Panc1 (cell line): ENCODE results near the gene HNRNPF. TPM values are rescaled to one million over a fixed set of nuclear protein-coding genes. Genes with fewer than 3 reads are reported as not detected.
"Not testable (repeated sequence)": the region's sequence is repeated elsewhere in the genome, so short reads cannot be mapped to it uniquely, and the experiment has no call there.

Experiments
- ATAC-seq: fragments of 200-7000 bp; cut with Tn5 transposase; 2 replicates; pipeline ENCODE4 v1.9.1; 2020; ENCODE audit warnings: mild to moderate bottlenecking, moderate library complexity
- BruUV-seq: library from RNA; stranded (reverse); fragments of 400-500 nt; replicated peaks from 2 replicates; lab custom pipeline; 2021; lab: Mats Ljungman, UMichigan
- CTCF ChIA-PET: fragments of 300-600 bp; sonication (Branson Sonifier 250); formaldehyde crosslinking; loops from one replicate; lab custom pipeline; 2022; ENCODE audit warnings: antibody characterized with exemption; lab: Charles Lee
- POLR2A ChIA-PET: fragments of 300-600 bp; sonication (Branson Sonifier 250); formaldehyde crosslinking; loops from one replicate; lab custom pipeline; 2022; ENCODE audit warnings: antibody characterized with exemption; lab: Charles Lee
- DNase-seq: peaks from one replicate; pipeline ENCODE4 v3.0.0-alpha.2; 2010; ENCODE audit warnings: low read depth, low spot score
- H3K27ac ChIP-seq: 2 replicates; pipeline ENCODE4 v1.5.1; 2011; ENCODE audit warnings: mild to moderate bottlenecking, low read length, inconsistent platforms
- H3K27me3 ChIP-seq: fragments of 200-500 bp; sonication (Bioruptor generic); 2 replicates; pipeline ENCODE4 v1.6.0; 2014; ENCODE audit warnings: low read length, inconsistent platforms; ENCODE audit not compliant: control insufficient read depth, insufficient read depth
- H3K36me3 ChIP-seq: fragments of 200-500 bp; sonication (Bioruptor generic); 2 replicates; pipeline ENCODE4 v1.5.1; 2014; ENCODE audit warnings: inconsistent platforms, mild to moderate bottlenecking, low read length, moderate library complexity; ENCODE audit not compliant: control insufficient read depth, insufficient read depth
- H3K4me1 ChIP-seq: 2 replicates; pipeline ENCODE4 v1.5.1; 2011; ENCODE audit warnings: inconsistent platforms, mild to moderate bottlenecking, low read length, moderate library complexity; ENCODE audit not compliant: control insufficient read depth, insufficient read depth
- H3K4me3 ChIP-seq, 2 experiments: 2 replicates each; pipeline ENCODE4 v1.5.1; 2011 to 2012; ENCODE audit warnings: low read depth in 2 of 2, low read length in 2 of 2, mild to moderate bottlenecking in 2 of 2, inconsistent platforms in 1 of 2, moderate library complexity in 1 of 2
- H3K9me3 ChIP-seq: fragments of 200-500 bp; sonication (Bioruptor generic); 2 replicates; pipeline ENCODE4 v1.5.1; 2014; ENCODE audit warnings: low read depth, mild to moderate bottlenecking, inconsistent platforms, low read length, moderate library complexity; ENCODE audit not compliant: control insufficient read depth, insufficient read depth
- TCF7L2 ChIP-seq: IDR thresholded peaks from 2 replicates; pipeline ENCODE4 v1.6.1; 2011; ENCODE audit warnings: mild to moderate bottlenecking, low read depth, low read length, inconsistent platforms
- in situ Hi-C: cut with HindIII; loops from 2 replicates; pipeline ENCODE4 v1.10.0; 2016; ENCODE audit warnings: low sequenced_read_pairs, low pct_unique_long_range_greater_than_20kb
- intact Hi-C: fragments of 100-400 bp; cut with micrococcal nuclease; formaldehyde crosslinking; loops from one replicate; pipeline ENCODE4 v1.10.0; 2022; ENCODE audit not compliant: unreplicated experiment
- total RNA-seq: library from RNA; stranded (reverse); gene quantifications from one replicate; pipeline ENCODE4 v1.2.1, GENCODE V29; 2021; ENCODE audit not compliant: unreplicated experiment
- TF ChIP-seq, protein P1 (sequence below): fragments of 450-650 bp; IDR thresholded peaks from 2 replicates; pipeline ENCODE4 v1.5.1; 2017; ENCODE audit warnings: mild to moderate bottlenecking
- TF ChIP-seq, protein P2 (sequence below), 2 experiments: IDR thresholded peaks; 2 replicates each; pipeline ENCODE4 v1.6.1; 2011 to 2012; ENCODE audit warnings: low read depth in 2 of 2, control low read depth in 1 of 2, low read length in 1 of 2, mild to moderate bottlenecking in 1 of 2, moderate library complexity in 1 of 2; ENCODE audit not compliant: insufficient read depth in 1 of 2

The HNRNPF gene
- total RNA-seq, 1 experiment from 2014 or later, result 466 TPM

DNA sequence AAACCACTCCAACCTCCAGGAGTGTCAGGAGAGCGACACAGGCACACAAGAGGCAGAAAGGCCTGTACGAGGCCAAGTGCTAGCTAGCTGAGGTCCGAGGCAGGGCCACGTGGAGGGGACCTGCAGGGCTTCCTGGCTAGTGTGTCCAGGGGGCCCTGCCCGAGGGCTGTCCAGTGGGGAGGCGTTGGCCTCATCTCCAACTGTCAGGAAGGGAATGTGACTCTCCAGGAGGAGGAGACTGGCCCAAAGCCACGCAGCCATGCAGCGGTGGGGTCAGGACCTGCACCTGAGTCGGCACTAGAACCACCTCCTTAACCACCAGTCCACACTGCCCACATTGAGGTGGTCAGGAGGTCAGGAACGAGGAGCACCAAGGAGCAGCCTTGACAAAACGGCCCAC lies 69.8 kb downstream of the HNRNPF start:
- intact Hi-C loops (no loop called here), in situ Hi-C loops (no loop called here)
- no peak overlapping the region for H3K4me3 ChIP-seq
- ChIA-PET CTCF (interaction anchor here (0.5 to 1.2 kb wide), 2 partner anchors 11 to 42 kb away, joined by 4 to 5 read pairs; no protein-coding TSS in a partner anchor), POLR2A (no interaction called here)
- DNase-seq (no peak), ATAC-seq (no peak)
- H3K4me1 ChIP-seq, result no peaks in the 10 kb centered on the region
- H3K36me3 ChIP-seq, result no peaks in the 10 kb centered on the region
- H3K27me3 ChIP-seq, result no peaks in the 10 kb centered on the region
- no TSS peak for BruUV-seq
- TF ChIP-seq, protein P1, sequence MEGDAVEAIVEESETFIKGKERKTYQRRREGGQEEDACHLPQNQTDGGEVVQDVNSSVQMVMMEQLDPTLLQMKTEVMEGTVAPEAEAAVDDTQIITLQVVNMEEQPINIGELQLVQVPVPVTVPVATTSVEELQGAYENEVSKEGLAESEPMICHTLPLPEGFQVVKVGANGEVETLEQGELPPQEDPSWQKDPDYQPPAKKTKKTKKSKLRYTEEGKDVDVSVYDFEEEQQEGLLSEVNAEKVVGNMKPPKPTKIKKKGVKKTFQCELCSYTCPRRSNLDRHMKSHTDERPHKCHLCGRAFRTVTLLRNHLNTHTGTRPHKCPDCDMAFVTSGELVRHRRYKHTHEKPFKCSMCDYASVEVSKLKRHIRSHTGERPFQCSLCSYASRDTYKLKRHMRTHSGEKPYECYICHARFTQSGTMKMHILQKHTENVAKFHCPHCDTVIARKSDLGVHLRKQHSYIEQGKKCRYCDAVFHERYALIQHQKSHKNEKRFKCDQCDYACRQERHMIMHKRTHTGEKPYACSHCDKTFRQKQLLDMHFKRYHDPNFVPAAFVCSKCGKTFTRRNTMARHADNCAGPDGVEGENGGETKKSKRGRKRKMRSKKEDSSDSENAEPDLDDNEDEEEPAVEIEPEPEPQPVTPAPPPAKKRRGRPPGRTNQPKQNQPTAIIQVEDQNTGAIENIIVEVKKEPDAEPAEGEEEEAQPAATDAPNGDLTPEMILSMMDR, result no peak
- no peak for TF ChIP-seq TCF7L2
- H3K27ac ChIP-seq, result no peak overlapping the region
- no peaks in the 10 kb centered on the region for H3K9me3 ChIP-seq

DNA sequence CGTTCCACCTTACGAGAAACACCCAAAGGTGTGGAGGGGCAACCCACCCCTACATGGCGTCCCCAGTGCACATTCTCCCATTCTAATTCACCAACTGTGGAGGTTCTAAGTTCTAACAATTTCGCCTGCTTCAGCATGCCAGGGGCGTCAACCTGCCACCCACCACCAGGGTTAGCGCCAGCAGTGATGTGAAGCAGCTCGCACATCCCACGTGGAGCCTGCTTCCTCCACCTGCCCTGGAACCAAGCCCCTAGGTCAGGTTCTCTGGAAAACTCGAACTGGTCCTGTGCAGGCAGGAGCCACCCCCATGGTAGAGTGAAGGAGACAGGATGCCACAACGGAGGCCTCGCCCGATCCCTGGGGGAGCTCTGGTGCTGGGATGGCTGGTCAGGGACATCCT lies 70.9 kb downstream of the HNRNPF start:
- no peaks in the 10 kb centered on the region for H3K9me3 ChIP-seq
- CTCF ChIA-PET, result interaction anchor here (1.2 kb wide), 1 partner anchor 10 kb away, joined by 4 read pairs; no protein-coding TSS in a partner anchor
- POLR2A ChIA-PET, result no interaction called here
- H3K4me3 ChIP-seq, result no peak overlapping the region
- intact Hi-C loops, result no loop called here
- TF ChIP-seq, protein P2, sequence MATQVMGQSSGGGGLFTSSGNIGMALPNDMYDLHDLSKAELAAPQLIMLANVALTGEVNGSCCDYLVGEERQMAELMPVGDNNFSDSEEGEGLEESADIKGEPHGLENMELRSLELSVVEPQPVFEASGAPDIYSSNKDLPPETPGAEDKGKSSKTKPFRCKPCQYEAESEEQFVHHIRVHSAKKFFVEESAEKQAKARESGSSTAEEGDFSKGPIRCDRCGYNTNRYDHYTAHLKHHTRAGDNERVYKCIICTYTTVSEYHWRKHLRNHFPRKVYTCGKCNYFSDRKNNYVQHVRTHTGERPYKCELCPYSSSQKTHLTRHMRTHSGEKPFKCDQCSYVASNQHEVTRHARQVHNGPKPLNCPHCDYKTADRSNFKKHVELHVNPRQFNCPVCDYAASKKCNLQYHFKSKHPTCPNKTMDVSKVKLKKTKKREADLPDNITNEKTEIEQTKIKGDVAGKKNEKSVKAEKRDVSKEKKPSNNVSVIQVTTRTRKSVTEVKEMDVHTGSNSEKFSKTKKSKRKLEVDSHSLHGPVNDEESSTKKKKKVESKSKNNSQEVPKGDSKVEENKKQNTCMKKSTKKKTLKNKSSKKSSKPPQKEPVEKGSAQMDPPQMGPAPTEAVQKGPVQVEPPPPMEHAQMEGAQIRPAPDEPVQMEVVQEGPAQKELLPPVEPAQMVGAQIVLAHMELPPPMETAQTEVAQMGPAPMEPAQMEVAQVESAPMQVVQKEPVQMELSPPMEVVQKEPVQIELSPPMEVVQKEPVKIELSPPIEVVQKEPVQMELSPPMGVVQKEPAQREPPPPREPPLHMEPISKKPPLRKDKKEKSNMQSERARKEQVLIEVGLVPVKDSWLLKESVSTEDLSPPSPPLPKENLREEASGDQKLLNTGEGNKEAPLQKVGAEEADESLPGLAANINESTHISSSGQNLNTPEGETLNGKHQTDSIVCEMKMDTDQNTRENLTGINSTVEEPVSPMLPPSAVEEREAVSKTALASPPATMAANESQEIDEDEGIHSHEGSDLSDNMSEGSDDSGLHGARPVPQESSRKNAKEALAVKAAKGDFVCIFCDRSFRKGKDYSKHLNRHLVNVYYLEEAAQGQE (IDR thresholded peaks at IDR 0.05; ENCODE audit: insufficient read depth in 1 of 2, low read depth in 2 of 2, low read length in 1 of 2), result no peak
- H3K36me3 ChIP-seq, result no peaks in the 10 kb centered on the region
- no peak for ATAC-seq
- BruUV-seq, result no TSS peak
- no peaks in the 10 kb centered on the region for H3K27me3 ChIP-seq
- no peak for DNase-seq
- H3K4me1 ChIP-seq, result no peaks in the 10 kb centered on the region
- in situ Hi-C loops, result no loop called here
- no peak overlapping the region for H3K27ac ChIP-seq

DNA sequence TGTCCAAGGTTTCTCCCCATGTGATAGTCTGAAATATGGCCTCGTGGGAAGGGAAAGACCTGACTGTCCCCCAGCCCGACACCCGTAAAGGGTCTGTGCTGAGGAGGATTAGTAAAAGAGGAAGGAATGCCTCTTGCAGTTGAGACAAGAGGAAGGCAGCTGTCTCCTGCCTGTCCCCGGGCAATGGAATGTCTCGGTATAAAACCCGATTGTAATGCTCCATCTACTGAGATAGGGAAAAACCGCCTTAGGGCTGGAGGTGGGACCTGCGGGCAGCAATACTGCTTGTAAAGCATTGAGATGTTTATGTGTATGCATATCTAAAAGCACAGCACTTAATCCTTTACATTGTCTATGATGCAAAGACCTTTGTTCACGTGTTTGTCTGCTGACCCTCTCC lies 71.5 kb downstream of the HNRNPF start:
- BruUV-seq, POLR2A ChIA-PET: not testable (repeated sequence)

More for the DNA sequence above, 71.5 kb downstream of the HNRNPF start:
- H3K4me3 ChIP-seq, CTCF ChIA-PET, H3K9me3 ChIP-seq, in situ Hi-C loops, intact Hi-C loops, H3K27ac ChIP-seq, ATAC-seq, H3K27me3 ChIP-seq, H3K36me3 ChIP-seq, H3K4me1 ChIP-seq, DNase-seq: not testable (repeated sequence)
